ENCODE measurements around the gene CNPY3.

Gene CNPY3

GRCh38 chr6:42896178-42896719 lies 33.0 kb upstream of the CNPY3 start:
- TF ChIP-seq CTCF (IDR thresholded peaks at IDR 0.05; ENCODE audit: borderline replicate concordance, extremely low read depth, low read length, poor library complexity, severe bottlenecking) = no peak
- H3K27me3 ChIP-seq (ENCODE audit: insufficient read depth, low read length, poor library complexity) = no peaks in the 10 kb centered on the region
- peaks cover 13% of the 10 kb centered on the region for H3K4me1 ChIP-seq (ENCODE audit: insufficient read depth, low read length)
- no peaks in the 10 kb centered on the region for H3K79me2 ChIP-seq (ENCODE audit: insufficient read depth, low read length)
- no peak overlapping the region for H3K4me2 ChIP-seq (ENCODE audit: insufficient read depth, low read length)
- H3K4me3 ChIP-seq (ENCODE audit: low read depth in 1 of 2, low read length in 2 of 2) = no peak overlapping the region
- no peak overlapping the region for H3K27ac ChIP-seq (ENCODE audit: low read length)
- H4K20me1 ChIP-seq (ENCODE audit: insufficient read depth, low read length) = no peaks in the 10 kb centered on the region
- DNase-seq = no peak
- ATAC-seq (ENCODE audit: insufficient read depth, low read depth) = no peak
- H2AFZ ChIP-seq (ENCODE audit: low read depth, low read length) = no peak overlapping the region
- H3K36me3 ChIP-seq (ENCODE audit: insufficient read depth, low read length) = no peaks in the 10 kb centered on the region
- H3K9me3 ChIP-seq (ENCODE audit: insufficient read depth, low read length, severe bottlenecking) = no peaks in the 10 kb centered on the region
- no peak overlapping the region for H3K9ac ChIP-seq (ENCODE audit: low read depth, low read length)

- Histone ChIP-seq H3K9ac (ENCODE audit: low read depth, low read length) (no peak overlapping the region), H3K36me3 (ENCODE audit: insufficient read depth, low read length) (no peaks in the 10 kb centered on the region), H2AFZ (ENCODE audit: low read depth, low read length) (peak overlapping the region; percentile 35; the same call in 1 of the 2 replicates), H3K9me3 (ENCODE audit: insufficient read depth, low read length, severe bottlenecking) (no peaks in the 10 kb centered on the region), H3K27me3 (ENCODE audit: insufficient read depth, low read length, poor library complexity) (no peaks in the 10 kb centered on the region), H3K4me3 (ENCODE audit: low read depth in 1 of 2, low read length in 2 of 2) (no peak overlapping the region), H3K4me1 (ENCODE audit: insufficient read depth, low read length) (peaks cover 18% of the 10 kb centered on the region), H3K27ac (ENCODE audit: low read length) (no peak overlapping the region), H3K79me2 (ENCODE audit: insufficient read depth, low read length) (no peaks in the 10 kb centered on the region), H3K4me2 (ENCODE audit: insufficient read depth, low read length) (peak overlapping the region; percentile 29), H4K20me1 (ENCODE audit: insufficient read depth, low read length) (no peaks in the 10 kb centered on the region)
- TF ChIP-seq CTCF (IDR thresholded peaks at IDR 0.05; ENCODE audit: borderline replicate concordance, extremely low read depth, low read length, poor library complexity, severe bottlenecking) = peak; percentile 76
- TF ChIP-seq EZH2 (IDR thresholded peaks at IDR 0.05; ENCODE audit: borderline replicate concordance, low read depth, low read length, severe bottlenecking) = no peak
- DNase-seq (peak; percentile 76), ATAC-seq (ENCODE audit: insufficient read depth, low read depth) (peak; percentile 55; the same call in 1 of the 3 replicates)
These were observed 30.4 kb upstream of the CNPY3 start for GRCh38 chr6:42898891-42899361.

GRCh38 chr6:42899871-42900270 lies 29.4 kb upstream of the CNPY3 start:
- Histone ChIP-seq H2AFZ (ENCODE audit: low read depth, low read length) (no peak overlapping the region), H3K4me3 (ENCODE audit: low read depth in 1 of 2, low read length in 2 of 2) (no peak overlapping the region), H3K9ac (ENCODE audit: low read depth, low read length) (no peak overlapping the region), H3K4me1 (ENCODE audit: insufficient read depth, low read length) (peaks cover 18% of the 10 kb centered on the region), H3K79me2 (ENCODE audit: insufficient read depth, low read length) (no peaks in the 10 kb centered on the region), H3K36me3 (ENCODE audit: insufficient read depth, low read length) (no peaks in the 10 kb centered on the region), H4K20me1 (ENCODE audit: insufficient read depth, low read length) (no peaks in the 10 kb centered on the region), H3K27ac (ENCODE audit: low read length) (no peak overlapping the region), H3K27me3 (ENCODE audit: insufficient read depth, low read length, poor library complexity) (no peaks in the 10 kb centered on the region), H3K9me3 (ENCODE audit: insufficient read depth, low read length, severe bottlenecking) (no peaks in the 10 kb centered on the region), H3K4me2 (ENCODE audit: insufficient read depth, low read length) (no peak overlapping the region)
- DNase-seq = no peak
- no peak for ATAC-seq (ENCODE audit: insufficient read depth, low read depth)
- no peak for TF ChIP-seq CTCF (IDR thresholded peaks at IDR 0.05; ENCODE audit: borderline replicate concordance, extremely low read depth, low read length, poor library complexity, severe bottlenecking)
- no peak for TF ChIP-seq EZH2 (IDR thresholded peaks at IDR 0.05; ENCODE audit: borderline replicate concordance, low read depth, low read length, severe bottlenecking)
